ENCODE measurements around the gene ASCC2.
A peak's percentile ranks its signal among the peaks of the same experiment; 100 is the strongest.

Gene ASCC2

DNA sequence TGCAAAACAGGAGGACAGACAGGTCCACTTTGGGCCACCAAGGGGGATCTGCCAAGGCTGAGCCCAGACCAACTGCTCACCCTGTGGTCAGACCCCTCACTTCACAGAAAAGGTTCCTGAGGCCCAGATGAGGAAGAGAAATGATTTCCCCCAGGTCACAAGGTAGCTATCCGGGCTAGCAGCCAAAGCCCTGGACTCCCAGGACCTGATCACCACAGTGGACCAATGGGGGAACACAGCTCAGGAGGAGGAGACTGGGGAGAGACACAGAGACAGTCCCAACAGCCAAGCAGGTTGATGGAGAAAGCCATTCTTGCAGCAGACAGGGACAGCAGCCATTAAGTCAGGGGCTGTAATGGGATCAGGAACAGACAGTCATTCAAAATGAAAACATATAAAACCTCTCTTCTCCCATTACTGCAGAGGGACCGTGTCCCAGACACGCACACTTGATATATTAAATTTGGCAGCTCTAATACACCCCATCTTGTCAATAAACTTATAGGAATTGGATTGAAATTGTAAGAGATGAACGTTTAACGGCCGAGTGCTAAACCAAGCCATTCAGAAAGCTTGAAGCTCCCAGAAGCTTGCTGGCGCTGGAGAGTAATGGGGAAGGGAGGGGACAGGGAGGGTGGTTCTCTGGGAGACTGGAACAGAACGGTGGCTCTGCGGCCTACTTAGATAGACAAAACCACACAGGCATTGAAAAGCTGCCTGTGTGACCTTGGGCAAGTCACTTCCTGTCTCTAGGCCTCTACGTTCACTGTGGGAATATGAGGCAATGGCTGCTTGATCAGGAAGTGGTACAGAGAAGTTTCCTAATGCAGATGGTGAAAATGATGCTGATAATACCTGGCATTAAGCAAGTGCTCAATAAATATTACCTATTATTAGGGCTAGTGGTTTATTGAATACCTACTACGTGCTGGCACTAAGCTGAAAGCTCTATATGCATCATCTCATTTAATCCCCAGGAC lies 87.2 kb downstream of the ASCC2 start:
- DNase-seq: no peak

DNA sequence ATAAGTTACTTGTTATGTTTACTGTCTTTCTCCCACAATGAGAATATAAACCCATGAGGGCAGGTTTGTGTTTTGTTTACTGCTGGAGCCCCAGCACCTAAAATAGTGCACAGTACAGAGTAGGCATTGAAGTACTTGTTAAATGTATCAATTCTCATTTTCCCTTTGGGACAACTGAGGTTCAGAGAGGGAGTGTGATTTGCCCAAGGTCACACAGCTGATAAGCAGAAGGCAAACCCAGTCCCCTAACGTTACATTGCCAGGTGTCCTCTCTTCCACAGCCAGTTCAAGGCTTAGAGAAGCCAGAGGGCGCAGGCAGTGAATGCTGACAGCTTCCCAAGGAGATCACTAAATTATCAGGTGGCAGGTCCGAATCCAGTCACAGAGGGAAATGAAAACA lies 88.0 kb downstream of the ASCC2 start:
- DNase-seq: no peak

DNA sequence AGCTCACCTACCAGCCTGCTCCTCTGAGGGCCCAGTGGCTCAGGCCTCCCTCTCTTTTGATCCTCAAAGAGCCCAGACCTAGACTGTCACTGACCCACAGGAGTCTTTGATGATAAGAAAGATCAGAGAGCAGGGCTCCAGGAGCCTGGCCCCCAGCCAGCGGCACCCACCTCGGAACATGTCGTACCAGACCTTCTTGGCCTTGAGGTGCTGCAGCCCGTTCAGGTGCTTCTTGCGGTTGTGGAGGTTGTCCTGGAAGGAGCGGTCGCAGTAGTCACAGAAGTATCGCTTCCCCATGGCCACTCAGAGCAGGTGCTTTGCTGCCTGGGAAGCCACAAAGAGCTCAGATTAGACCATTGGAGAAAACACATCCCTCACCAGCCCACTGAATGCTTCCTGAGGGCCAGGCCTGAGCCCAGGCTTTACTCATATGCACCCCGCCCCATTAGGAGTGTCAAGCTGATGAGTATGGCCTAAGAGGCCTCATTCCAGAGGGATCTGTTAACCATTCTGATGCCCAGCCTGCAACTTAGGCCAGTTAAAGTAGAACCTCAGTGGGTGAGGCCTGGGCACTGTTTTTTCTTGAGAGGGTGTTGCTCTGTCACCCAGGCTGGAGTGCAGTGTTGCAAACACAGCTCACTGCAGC lies 89.7 kb downstream of the ASCC2 start:
- DNase-seq: no peak

DNA sequence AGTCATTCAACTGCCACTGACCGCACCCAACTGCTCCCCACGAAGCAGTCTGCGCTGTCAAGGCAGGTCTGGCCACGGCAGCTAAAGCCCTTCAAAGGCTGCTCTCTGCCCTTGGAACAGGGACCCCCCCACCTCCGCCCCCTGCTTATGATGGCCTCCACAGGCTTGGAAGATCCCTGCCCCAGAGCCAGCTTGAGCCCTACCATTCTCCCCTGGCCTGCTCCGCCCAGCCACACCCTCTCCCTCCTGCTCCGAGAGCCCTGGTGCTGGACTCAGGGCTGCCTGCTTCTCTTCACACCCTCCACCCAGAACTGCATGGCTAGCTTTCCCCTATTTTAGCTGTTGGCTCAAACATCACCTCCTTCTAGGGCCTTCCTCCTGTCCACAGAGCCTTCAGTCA lies 90.2 kb downstream of the ASCC2 start:
- no peak for DNase-seq

DNA sequence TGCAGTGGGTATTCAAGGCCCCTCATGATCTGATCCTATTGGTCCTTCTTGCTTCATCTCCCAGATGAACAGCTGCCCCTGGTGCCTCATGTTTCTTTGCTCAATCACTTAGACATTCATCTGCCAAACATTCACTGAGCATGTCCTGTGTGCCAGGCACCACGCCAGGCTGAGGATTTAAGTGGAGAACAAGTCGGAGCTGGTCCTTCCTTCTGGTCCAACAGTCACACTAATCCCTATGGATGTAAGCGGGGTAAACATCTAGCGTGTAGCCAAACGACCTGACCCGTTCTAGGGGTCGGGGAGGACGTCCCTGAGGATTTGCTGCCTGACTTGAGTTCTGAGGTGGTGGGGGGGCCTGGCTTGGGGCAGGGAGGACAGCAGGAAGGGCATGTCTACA lies 93.2 kb downstream of the ASCC2 start:
- DNase-seq: peak; percentile 84

DNA sequence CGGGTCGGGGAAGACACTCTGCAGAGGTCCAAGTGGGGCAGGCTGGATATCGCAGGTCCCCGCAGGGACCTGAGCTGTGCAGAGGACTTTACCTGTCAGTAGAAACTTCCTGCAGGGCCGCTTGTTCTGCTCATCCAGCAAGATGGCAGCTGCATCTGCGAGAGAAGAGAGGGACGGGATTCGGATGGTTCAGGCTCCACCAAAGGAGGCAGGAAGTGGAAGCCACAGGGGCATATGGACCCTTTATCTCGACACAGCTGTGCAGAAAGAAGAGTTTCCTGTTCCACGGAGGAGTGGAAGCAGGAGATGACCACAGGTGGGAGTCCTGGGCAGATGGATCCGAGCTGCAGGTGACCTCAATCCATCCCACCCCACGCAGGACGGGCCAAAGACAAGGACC lies 95.7 kb downstream of the ASCC2 start:
- DNase-seq: no peak

DNA sequence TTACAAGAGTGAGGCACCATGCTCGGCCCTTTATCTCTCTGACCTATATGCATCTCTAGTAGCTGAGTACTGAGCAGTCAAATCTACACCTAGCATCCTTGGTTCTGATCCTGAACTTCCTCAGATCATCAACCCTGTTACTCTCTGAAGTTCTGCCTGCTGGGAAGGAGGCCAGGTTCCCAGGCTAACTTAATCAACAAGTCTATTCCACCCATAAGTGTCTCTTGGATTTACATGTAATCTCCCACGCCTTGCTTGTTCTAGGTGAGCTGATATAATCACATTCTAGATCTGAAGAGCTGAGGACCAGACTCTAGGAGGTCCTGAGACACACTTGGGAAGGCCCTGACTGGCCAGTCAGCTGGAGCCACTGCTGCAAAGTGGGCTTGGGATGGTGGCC lies 96.1 kb downstream of the ASCC2 start:
- DNase-seq: no peak

DNA sequence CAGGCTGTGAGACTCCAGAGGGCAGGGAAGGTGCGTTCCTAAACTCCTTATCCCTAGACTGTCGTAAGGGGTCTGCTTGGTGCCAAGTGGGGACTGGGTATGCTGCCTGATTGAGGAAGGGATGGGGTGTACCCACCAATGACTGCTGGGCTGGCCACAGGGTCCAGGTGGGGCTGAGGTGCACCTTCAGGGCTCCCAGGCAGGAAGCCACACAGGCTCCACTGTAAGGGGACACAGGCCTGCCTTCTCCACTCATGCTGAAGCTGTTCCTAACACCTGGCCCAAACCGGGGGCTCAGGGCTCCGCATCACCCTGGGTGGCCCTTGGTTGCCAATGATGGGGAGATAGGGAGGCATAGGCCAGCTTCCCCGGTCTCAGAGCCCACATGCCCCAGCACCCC lies 97.9 kb downstream of the ASCC2 start:
- DNase-seq: no peak

DNA sequence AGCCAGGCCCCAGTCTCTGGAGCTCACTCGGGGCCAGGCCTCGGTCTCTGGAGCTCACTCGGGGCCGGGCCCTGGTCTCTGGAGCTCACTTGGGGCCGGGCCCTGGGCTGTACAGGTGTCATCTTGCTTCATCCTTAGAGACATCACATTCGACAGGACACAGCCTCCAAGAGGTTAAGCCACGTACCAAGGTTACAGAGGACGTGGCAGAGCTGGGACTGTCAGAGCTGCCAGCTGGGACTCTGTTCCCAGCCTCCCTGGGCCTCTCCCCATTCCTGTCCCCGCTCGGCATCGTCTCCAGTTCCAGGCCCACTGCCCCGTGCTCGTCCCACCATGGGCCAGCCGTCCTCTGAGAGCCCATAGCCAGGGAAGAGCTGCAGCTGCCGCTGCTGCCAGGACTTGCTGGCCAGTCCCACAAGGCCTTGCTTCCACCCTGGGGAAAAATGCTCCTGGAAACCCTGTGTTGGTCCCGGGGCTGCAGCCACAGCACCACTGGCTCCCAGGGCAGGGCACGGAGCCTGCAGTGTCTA lies 98.7 kb downstream of the ASCC2 start:
- no peak for DNase-seq

Data from eye (tissue), 1 donor.